Measurements from ENCODE around the gene PTGFRN.
"Not testable (repeated sequence)": the region's sequence is repeated elsewhere in the genome, so short reads cannot be mapped to it uniquely, and the experiment has no call there.

Gene PTGFRN

DNA sequence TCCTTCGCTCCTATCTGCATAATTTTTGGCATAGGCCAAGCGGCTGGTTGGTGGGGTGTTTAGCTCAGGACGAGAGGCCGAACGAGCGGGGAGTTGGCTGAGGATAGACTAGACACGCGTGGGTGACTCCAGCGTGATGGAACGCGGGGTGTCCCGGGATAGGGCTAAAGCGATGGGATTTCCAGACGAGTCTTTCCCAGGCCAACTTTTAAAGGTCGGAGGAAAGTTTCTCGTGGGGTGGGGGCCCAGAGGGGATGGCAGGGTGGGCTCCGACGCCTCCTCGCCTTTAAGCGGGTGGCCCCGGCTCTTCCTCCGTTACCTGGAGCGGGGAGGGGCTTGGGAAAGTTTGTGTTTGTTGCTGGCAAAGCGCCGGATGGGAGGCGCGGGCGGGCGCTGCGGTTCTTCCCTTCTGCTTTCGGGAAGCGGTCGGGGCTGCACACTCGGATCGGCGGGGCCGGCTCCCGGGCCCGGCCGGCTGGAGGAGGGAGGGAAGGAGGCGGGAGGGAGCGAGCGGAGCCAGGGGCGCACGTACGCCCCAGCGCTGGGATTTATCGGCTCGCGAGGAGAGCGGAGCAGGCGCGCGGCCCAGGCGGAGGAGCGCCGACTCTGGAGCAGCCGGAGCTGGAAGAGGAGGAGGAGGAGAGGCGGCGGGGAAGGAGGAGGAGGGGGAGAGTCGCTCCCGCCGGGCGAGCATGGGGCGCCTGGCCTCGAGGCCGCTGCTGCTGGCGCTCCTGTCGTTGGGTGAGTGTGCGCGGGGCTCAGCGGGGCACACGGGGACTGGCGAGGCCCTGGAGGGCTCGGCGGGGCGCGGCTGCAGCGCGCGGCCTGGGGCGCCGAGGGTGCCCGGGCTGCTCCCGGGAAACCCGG, at the start of gene PTGFRN:
PTGFRN (plus strand) TSS at position 405 of the 867 bp plus-strand sequence; CDS start at position 693, 288 bp downstream.
- DNase-seq (ENCODE audit: low read depth), result peak; percentile 4

DNA sequence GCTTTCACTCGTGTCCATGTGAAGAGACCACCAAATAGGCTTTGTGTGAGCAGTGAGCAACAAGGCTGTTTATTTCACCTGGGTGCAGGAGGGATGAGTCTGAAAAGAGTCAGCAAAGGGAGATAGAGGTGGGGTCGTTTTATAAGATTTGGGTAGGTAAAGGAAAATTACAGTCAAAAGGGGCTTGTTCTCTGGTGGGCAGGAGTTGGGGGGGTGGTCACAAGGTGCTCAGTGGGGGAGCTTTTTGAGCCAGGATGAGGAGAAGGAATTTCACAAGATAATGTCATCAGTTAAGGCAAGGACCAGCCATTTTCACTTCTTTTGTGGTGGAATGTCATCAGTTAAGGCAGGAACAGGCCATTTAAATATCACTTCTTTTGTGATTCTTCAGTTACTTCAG, 49.5 kb upstream of the PTGFRN start:
- DNase-seq (ENCODE audit: low read depth), result not testable (repeated sequence)

DNA sequence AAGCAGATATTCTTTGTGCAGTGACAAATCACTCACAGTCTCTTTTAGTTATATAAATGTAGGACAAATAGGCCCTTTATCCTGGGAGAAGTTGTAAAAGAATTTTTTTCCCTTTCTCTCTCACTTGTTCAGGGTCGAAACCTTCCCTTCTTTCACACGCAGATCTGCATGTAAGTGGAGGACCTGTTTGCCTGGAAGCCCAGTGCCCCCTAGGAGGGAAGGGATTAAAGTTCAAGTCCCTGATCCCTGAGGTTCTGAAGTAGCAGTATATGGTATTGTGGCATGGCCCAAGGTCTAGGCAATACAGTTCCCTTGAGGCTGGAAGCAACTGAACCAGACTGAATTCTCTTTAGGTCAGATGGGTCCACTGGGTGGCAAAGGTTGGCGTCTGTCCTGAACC, 48.6 kb upstream of the PTGFRN start:
- DNase-seq (ENCODE audit: low read depth), result no peak

DNA sequence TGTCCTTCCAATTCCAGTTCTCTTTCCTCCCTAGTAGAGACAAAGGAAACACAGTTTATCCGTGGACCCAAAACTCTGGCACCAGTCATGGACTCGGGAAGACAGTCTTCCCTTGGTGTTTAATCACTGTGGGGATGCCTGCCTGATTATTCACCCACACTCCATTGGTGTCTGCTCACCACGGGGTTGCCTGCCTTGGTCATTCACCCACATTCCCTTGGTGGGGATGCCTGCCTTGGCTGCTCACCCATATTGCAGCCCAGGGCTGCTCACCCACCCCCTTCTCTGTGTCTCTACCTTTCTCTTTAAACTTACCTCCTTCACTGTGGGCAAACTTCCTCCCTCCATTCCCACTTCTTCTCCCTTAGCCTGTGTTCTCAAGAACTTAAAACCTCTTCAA, 46.7 kb upstream of the PTGFRN start:
- not testable (repeated sequence) for DNase-seq (ENCODE audit: low read depth)

- not testable (repeated sequence) for DNase-seq (ENCODE audit: low read depth)
Observed at GRCh38 chr1:116866478-116866877, 43.2 kb upstream of the PTGFRN start.

DNA sequence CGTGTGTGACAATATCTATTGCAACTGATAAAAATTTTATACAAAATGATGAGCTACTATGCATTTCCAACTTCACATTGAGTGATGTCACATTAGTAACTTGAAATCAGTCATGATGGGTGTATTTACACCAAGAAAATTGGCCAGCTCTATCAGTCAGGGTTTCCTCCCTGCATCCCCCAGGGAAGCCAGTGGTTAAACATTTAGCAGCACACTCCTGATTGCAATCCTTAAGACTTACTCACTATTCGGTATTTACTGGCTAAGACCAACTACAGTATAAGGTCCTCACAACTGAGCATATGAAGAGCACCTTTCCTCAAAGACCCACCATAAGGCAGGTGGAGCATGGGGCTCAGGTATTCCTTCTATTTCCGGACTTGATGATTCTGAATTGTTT, 41.3 kb upstream of the PTGFRN start:
- no peak for DNase-seq (ENCODE audit: low read depth)

DNA sequence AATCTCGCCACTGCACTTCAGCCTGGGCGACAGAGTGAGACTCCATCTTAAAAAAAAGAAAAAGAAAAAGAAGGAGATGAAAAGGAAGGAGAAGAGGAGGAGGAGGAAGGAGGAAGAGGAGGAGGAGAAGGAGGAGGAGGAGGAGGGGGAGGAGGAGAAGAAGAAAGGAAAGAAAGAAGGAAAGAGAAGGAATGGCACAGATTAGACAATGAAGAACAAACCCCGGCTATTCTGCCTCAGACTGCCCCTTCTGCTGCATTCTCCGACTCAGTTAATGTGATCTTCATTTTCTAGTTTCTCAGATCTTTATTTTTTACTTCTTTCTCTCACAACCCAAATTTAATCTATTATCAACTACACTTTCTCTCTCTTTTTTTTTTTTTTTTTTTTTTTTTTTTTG, 40.1 kb upstream of the PTGFRN start:
- no peak for DNase-seq (ENCODE audit: low read depth)

GRCh38 chr1:116870300-116870699, 39.4 kb upstream of the PTGFRN start:
- DNase-seq (ENCODE audit: low read depth), result no peak

GRCh38 chr1:116871779-116872146, 38.0 kb upstream of the PTGFRN start:
- DNase-seq (ENCODE audit: low read depth), result no peak

GRCh38 chr1:116873680-116874271, 35.9 kb upstream of the PTGFRN start:
- no peak for DNase-seq (ENCODE audit: low read depth)

- no peak for DNase-seq (ENCODE audit: low read depth)
Observed at GRCh38 chr1:116874733-116875249, 34.9 kb upstream of the PTGFRN start.

GRCh38 chr1:116875391-116875790, 34.3 kb upstream of the PTGFRN start:
- no peak for DNase-seq (ENCODE audit: low read depth)

GRCh38 chr1:116875946-116876345, 33.8 kb upstream of the PTGFRN start:
- not testable (repeated sequence) for DNase-seq (ENCODE audit: low read depth)

DNA sequence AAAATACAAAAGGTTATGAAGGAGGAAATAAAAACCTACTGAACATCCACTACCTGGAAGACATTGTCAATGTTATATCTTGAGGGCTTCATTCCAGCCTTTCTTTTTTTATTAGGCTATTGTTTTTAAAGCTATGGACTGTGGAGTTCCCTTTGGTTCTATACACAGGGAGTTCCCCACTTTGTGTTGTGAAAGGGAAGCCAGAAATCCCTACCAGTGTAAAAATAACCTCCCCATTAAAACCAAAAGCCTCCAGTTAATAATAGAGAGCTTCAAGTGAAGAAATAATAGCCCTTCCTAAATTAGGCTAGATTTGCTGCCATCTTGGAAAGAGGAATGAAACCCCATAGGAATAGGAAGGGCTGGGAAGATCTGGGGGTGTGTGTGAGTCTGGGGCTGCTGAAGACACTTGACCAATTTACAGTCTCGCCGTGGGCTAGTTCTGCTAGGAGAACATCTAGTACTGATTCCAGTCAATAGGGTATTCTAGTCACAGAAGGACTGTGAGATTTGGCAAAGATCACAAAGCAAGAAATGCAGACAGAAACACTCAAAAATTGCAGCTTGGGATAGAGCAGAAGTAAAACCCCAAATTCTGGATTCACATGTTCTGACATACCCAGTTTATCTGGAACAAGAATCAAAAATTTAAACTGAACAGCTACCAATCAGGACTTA, 32.4 kb upstream of the PTGFRN start:
- no peak for DNase-seq (ENCODE audit: low read depth)

GRCh38 chr1:116878804-116879477, 30.8 kb upstream of the PTGFRN start:
- no peak for DNase-seq (ENCODE audit: low read depth)

- DNase-seq (ENCODE audit: low read depth), result no peak
Observed at GRCh38 chr1:116879478-116880133, 30.1 kb upstream of the PTGFRN start.

GRCh38 chr1:116880917-116881316, 28.8 kb upstream of the PTGFRN start:
- no peak for DNase-seq (ENCODE audit: low read depth)

DNA sequence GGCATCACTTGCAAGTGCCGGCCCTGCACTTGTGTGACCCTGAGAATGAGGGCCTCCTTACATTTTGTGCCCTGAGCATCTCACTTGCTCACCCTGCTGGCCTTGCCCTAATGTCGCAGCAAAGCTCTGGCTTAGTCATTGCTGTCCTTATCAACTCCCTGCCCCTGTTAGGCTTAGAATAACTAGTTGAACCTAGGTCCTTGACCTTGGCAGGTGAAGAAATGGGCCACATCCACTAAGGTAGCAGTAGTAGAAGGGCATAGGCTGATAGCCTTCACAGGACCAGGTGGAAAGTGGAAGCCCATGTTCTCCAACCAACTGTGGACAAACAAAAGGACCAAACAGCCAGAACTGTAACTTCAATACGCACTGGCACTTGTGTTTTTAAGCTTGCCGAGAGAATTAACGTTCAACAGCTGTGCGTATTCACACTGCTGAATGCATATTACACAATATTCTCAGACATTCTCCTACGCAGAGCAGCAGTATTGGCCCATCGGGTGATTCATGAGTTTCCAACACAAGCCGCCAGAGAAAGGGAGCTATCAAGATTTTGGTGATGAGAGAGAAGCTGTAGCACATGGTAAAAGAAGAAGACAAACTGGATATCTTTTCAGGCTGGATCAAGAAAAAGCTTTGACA, 27.7 kb upstream of the PTGFRN start:
- DNase-seq (ENCODE audit: low read depth), result no peak

- no peak for DNase-seq (ENCODE audit: low read depth)
Observed at GRCh38 chr1:116882866-116883265, 26.9 kb upstream of the PTGFRN start.

GRCh38 chr1:116886291-116886878, 23.3 kb upstream of the PTGFRN start:
- no peak for DNase-seq (ENCODE audit: low read depth)

GRCh38 chr1:116887212-116887611, 22.5 kb upstream of the PTGFRN start:
- no peak for DNase-seq (ENCODE audit: low read depth)

Measured in activated T-cell treated with anti-CD3 and anti-CD28 coated beads for 24 hours (primary cell).